ENCODE data around the gene SLC26A1. TPM values are rescaled to one million over a fixed set of nuclear protein-coding genes. Genes with fewer than 3 reads are reported as not detected.

The SLC26A1 gene
- total RNA-seq, 2 experiments from 2014 or later = 0.20 TPM; not detected in 1

- no peaks in the 10 kb centered on the region for H3K27me3 Mint-ChIP-seq
Measured at GRCh38 chr4:1032861-1033260, 39.7 kb upstream of the SLC26A1 start.

GRCh38 chr4:1031956-1032795 is 39.0 kb upstream of the SLC26A1 start:
- H3K4me1 Mint-ChIP-seq = no peaks in the 10 kb centered on the region
- ChIA-PET POLR2A (no interaction called here), CTCF (no interaction called here)
- H3K4me3 Mint-ChIP-seq = no peak overlapping the region
- H3K27ac Mint-ChIP-seq = no peak overlapping the region
- no peaks in the 10 kb centered on the region for H3K9me3 Mint-ChIP-seq
- H3K36me3 Mint-ChIP-seq (ENCODE audit: low read depth) = no peaks in the 10 kb centered on the region
- no peaks in the 10 kb centered on the region for H3K27me3 Mint-ChIP-seq
- no peak for DNase-seq

More at GRCh38 chr4:1032861-1033260, 39.7 kb upstream of the SLC26A1 start:
- Mint-ChIP-seq H3K27ac (no peak overlapping the region), H3K9me3 (no peaks in the 10 kb centered on the region), H3K4me3 (no peak overlapping the region), H3K36me3 (ENCODE audit: low read depth) (no peaks in the 10 kb centered on the region), H3K4me1 (no peaks in the 10 kb centered on the region)
- CTCF ChIA-PET = no interaction called here
- POLR2A ChIA-PET = no interaction called here
- DNase-seq = no peak

- Mint-ChIP-seq H3K9me3 (no peaks in the 10 kb centered on the region), H3K36me3 (ENCODE audit: low read depth) (no peaks in the 10 kb centered on the region), H3K4me3 (no peak overlapping the region), H3K27ac (no peak overlapping the region), H3K27me3 (no peaks in the 10 kb centered on the region), H3K4me1 (no peaks in the 10 kb centered on the region)
- POLR2A ChIA-PET = no interaction called here
- DNase-seq = no peak
- CTCF ChIA-PET = no interaction called here
Measured at GRCh38 chr4:1031346-1031745, 38.1 kb upstream of the SLC26A1 start.

- H3K9me3 Mint-ChIP-seq = no peaks in the 10 kb centered on the region
- H3K4me1 Mint-ChIP-seq = peaks cover 7% of the 10 kb centered on the region
- no peaks in the 10 kb centered on the region for H3K27me3 Mint-ChIP-seq
- no peaks in the 10 kb centered on the region for H3K36me3 Mint-ChIP-seq (ENCODE audit: low read depth)
- no peak overlapping the region for H3K27ac Mint-ChIP-seq
- no peak for DNase-seq
- POLR2A ChIA-PET = interaction anchor here (0.7 kb wide), 1 partner anchor 20 kb away, joined by 3 read pairs; no protein-coding TSS in a partner anchor
- CTCF ChIA-PET = no interaction called here
- H3K4me3 Mint-ChIP-seq = no peak overlapping the region
Measured at GRCh38 chr4:1030559-1030958, 37.4 kb upstream of the SLC26A1 start.

- Mint-ChIP-seq H3K27ac (no peak overlapping the region), H3K27me3 (no peaks in the 10 kb centered on the region)
- POLR2A ChIA-PET = no interaction called here
Measured at GRCh38 chr4:1030031-1030430, 36.8 kb upstream of the SLC26A1 start.

DNA sequence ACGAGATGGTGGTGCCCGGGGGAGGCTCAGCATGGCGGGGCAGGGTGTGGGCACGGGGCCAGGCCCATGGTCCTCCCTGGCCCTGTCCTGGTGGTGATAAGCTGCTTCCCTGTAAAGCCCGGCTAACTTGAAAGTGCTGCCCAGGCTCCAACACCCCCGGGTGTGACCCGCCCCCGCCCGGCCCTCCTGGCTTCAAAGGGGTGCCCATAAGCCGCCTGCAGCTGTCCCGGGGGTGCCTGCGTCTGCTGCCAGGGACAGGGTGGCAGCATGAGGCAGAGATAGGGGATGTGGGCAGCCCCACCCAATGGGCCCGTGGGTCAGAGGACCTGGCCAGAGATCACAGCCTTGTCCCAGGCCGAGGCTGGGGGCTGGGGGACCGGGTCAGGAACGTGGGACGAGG is 36.3 kb upstream of the SLC26A1 start:
- no peak for DNase-seq
- CTCF ChIA-PET = no interaction called here
- peaks cover 7% of the 10 kb centered on the region for H3K4me1 Mint-ChIP-seq
- POLR2A ChIA-PET = no interaction called here
- H3K27ac Mint-ChIP-seq = no peak overlapping the region
- H3K27me3 Mint-ChIP-seq = no peaks in the 10 kb centered on the region
- no peaks in the 10 kb centered on the region for H3K36me3 Mint-ChIP-seq (ENCODE audit: low read depth)
- no peaks in the 10 kb centered on the region for H3K9me3 Mint-ChIP-seq
- no peak overlapping the region for H3K4me3 Mint-ChIP-seq

More at GRCh38 chr4:1030031-1030430, 36.8 kb upstream of the SLC26A1 start:
- CTCF ChIA-PET = no interaction called here
- Mint-ChIP-seq H3K4me1 (peaks cover 7% of the 10 kb centered on the region), H3K36me3 (ENCODE audit: low read depth) (no peaks in the 10 kb centered on the region), H3K4me3 (no peak overlapping the region), H3K9me3 (no peaks in the 10 kb centered on the region)
- DNase-seq = no peak

DNA sequence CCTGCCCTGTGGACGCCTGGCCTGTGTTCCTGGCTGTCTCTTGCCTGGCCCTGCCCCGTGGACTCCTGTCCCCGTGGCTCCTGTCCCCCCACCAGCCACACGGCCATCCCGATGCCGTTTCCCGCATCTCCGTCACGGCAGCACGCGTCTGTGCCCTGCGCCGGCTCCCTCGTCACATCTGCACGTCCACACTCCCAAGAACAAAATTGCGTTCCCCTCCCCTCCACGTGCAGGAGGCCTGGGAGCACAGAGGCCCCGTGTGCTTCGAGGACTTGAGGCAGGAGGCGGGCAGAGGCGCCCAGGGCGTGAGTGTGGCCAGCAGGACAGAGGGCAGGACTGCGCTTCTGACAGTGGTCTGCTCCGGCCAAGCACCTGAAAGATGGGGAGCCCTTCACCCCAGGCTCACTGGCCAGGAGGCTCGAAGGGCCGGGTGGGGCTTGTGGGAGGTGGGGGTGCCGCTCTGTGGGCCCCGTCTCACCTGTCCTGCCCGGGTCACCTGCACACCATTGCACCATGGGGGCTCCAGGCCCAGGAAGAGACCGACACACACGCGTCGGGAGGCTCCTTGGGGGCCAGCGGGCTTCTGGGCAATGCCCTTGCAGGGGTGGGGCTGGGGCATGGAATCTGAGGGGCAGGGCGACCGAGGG is 35.5 kb upstream of the SLC26A1 start:
- H3K9me3 Mint-ChIP-seq = no peaks in the 10 kb centered on the region
- POLR2A ChIA-PET = no interaction called here

GRCh38 chr4:1027915-1028238 is 34.7 kb upstream of the SLC26A1 start:
- peaks cover 7% of the 10 kb centered on the region for H3K4me1 Mint-ChIP-seq
- no peaks in the 10 kb centered on the region for H3K9me3 Mint-ChIP-seq
- no peak overlapping the region for H3K4me3 Mint-ChIP-seq
- DNase-seq = no peak
- no peaks in the 10 kb centered on the region for H3K27me3 Mint-ChIP-seq
- CTCF ChIA-PET = no interaction called here
- no peak overlapping the region for H3K27ac Mint-ChIP-seq
- no peaks in the 10 kb centered on the region for H3K36me3 Mint-ChIP-seq (ENCODE audit: low read depth)
- POLR2A ChIA-PET = no interaction called here

More for the DNA sequence above, 35.5 kb upstream of the SLC26A1 start:
- Mint-ChIP-seq H3K4me1 (peaks cover 7% of the 10 kb centered on the region), H3K27me3 (no peaks in the 10 kb centered on the region), H3K4me3 (no peak overlapping the region), H3K36me3 (ENCODE audit: low read depth) (no peaks in the 10 kb centered on the region), H3K27ac (no peak overlapping the region)
- no peak for DNase-seq
- CTCF ChIA-PET = no interaction called here

- no peaks in the 10 kb centered on the region for H3K36me3 Mint-ChIP-seq (ENCODE audit: low read depth)
- H3K4me1 Mint-ChIP-seq = peaks cover 7% of the 10 kb centered on the region
- CTCF ChIA-PET = no interaction called here
- no peak for DNase-seq
- H3K4me3 Mint-ChIP-seq = no peak overlapping the region
- H3K9me3 Mint-ChIP-seq = no peaks in the 10 kb centered on the region
- POLR2A ChIA-PET = no interaction called here
- no peaks in the 10 kb centered on the region for H3K27me3 Mint-ChIP-seq
- H3K27ac Mint-ChIP-seq = no peak overlapping the region
Measured at GRCh38 chr4:1027219-1027914, 34.2 kb upstream of the SLC26A1 start.

- no peaks in the 10 kb centered on the region for H3K27me3 Mint-ChIP-seq
- peak; percentile 47 for DNase-seq
- no peaks in the 10 kb centered on the region for H3K9me3 Mint-ChIP-seq
- H3K27ac Mint-ChIP-seq = no peak overlapping the region
- POLR2A ChIA-PET = no interaction called here
- H3K4me3 Mint-ChIP-seq = no peak overlapping the region
- CTCF ChIA-PET = no interaction called here
- no peaks in the 10 kb centered on the region for H3K36me3 Mint-ChIP-seq (ENCODE audit: low read depth)
- peaks cover 7% of the 10 kb centered on the region for H3K4me1 Mint-ChIP-seq
Measured at GRCh38 chr4:1026115-1026514, 32.9 kb upstream of the SLC26A1 start.

DNA sequence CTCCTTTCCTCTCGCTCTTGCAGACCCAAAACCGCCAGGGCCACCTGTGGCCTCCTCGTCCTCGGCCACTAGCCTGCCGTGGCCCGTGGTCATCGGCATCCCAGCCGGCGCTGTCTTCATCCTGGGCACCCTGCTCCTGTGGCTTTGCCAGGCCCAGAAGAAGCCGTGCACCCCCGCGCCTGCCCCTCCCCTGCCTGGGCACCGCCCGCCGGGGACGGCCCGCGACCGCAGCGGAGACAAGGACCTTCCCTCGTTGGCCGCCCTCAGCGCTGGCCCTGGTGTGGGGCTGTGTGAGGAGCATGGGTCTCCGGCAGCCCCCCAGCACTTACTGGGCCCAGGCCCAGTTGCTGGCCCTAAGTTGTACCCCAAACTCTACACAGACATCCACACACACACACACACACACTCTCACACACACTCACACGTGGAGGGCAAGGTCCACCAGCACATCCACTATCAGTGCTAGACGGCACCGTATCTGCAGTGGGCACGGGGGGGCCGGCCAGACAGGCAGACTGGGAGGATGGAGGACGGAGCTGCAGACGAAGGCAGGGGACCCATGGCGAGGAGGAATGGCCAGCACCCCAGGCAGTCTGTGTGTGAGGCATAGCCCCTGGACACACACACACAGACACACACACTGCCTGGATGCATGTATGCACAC is 31.8 kb upstream of the SLC26A1 start:
- ChIA-PET CTCF (no interaction called here), POLR2A (no interaction called here)
- Mint-ChIP-seq H3K27me3 (no peaks in the 10 kb centered on the region), H3K27ac (no peak overlapping the region), H3K4me1 (peaks cover 9% of the 10 kb centered on the region), H3K4me3 (no peak overlapping the region), H3K36me3 (ENCODE audit: low read depth) (no peaks in the 10 kb centered on the region), H3K9me3 (no peaks in the 10 kb centered on the region)
- DNase-seq = no peak

GRCh38 chr4:1023895-1024740 is 30.9 kb upstream of the SLC26A1 start:
- no peak overlapping the region for H3K27ac Mint-ChIP-seq
- peaks cover 10% of the 10 kb centered on the region for H3K4me1 Mint-ChIP-seq
- no peaks in the 10 kb centered on the region for H3K36me3 Mint-ChIP-seq (ENCODE audit: low read depth)
- no peak overlapping the region for H3K4me3 Mint-ChIP-seq
- DNase-seq = no peak
- H3K27me3 Mint-ChIP-seq = no peaks in the 10 kb centered on the region
- no peaks in the 10 kb centered on the region for H3K9me3 Mint-ChIP-seq
- ChIA-PET CTCF (no interaction called here), POLR2A (no interaction called here)
